ENCODE results near the gene GTPBP10. TPM values are rescaled to one million over a fixed set of nuclear protein-coding genes. Genes with fewer than 3 reads are reported as not detected.

GTPBP10 gene
- total RNA-seq, 3 donors from 2014 or later, result 24.9 to 27.8 (median 26.0) TPM

DNA sequence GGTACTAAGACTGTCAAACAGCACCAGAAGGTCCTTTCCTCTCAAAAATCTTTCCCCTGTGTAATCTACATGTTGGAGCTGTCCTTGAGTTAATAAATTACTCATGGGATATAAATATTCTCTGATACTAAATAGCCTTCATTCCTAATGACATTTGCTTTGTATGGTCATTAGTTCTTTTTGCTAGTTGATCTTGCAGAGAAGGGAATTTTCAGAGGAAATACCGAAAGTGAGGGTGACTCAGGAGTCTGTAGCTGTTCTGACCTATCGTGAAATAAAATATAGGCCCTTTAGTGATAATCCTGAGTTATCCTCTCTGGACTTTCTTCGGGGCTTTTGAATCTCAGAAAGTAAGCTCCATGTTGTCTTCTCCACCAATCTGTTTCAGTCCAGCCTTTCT lies 37.3 kb downstream of the GTPBP10 start:
- H3K4me1 ChIP-seq (ENCODE audit: low read depth), result no peaks in the 10 kb centered on the region
- H3K36me3 ChIP-seq (ENCODE audit: low read depth), result no peaks in the 10 kb centered on the region
- TF ChIP-seq, protein P1, sequence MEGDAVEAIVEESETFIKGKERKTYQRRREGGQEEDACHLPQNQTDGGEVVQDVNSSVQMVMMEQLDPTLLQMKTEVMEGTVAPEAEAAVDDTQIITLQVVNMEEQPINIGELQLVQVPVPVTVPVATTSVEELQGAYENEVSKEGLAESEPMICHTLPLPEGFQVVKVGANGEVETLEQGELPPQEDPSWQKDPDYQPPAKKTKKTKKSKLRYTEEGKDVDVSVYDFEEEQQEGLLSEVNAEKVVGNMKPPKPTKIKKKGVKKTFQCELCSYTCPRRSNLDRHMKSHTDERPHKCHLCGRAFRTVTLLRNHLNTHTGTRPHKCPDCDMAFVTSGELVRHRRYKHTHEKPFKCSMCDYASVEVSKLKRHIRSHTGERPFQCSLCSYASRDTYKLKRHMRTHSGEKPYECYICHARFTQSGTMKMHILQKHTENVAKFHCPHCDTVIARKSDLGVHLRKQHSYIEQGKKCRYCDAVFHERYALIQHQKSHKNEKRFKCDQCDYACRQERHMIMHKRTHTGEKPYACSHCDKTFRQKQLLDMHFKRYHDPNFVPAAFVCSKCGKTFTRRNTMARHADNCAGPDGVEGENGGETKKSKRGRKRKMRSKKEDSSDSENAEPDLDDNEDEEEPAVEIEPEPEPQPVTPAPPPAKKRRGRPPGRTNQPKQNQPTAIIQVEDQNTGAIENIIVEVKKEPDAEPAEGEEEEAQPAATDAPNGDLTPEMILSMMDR (IDR thresholded peaks at IDR 0.05), result no peak
- no peak overlapping the region for H3K4me3 ChIP-seq
- no peaks in the 10 kb centered on the region for H3K9me3 ChIP-seq
- ATAC-seq, result no peak
- intact Hi-C loops (cut with DNase I, micrococcal nuclease), result no loop called here
- DNase-seq, result no peak

DNA sequence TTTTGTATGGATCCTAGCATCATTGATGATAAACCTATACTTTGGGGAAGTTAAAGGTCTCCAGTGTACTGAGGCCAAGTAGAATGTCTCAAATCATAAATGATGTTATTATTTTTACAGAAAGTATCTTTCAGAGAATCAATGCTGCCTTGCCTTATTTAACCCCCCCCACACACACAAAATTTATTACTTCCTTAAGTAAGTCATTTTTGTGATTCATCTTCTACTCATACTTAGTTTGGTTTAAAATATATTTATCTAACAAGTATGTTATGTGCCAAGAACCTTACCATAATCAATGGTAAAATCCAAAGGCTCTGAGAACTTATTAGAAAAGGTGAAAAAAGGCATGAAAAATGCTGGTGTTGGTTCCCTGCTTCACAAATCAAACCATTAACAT lies 37.9 kb downstream of the GTPBP10 start:
- Histone ChIP-seq H3K4me1 (ENCODE audit: low read depth) (no peaks in the 10 kb centered on the region), H3K36me3 (ENCODE audit: low read depth) (no peaks in the 10 kb centered on the region), H3K4me3 (no peak overlapping the region), H3K9me3 (no peaks in the 10 kb centered on the region)
- TF ChIP-seq, protein P1 (IDR thresholded peaks at IDR 0.05), result no peak
- ATAC-seq, result no peak
- intact Hi-C loops (cut with DNase I, micrococcal nuclease), result no loop called here
- no peak for DNase-seq

DNA sequence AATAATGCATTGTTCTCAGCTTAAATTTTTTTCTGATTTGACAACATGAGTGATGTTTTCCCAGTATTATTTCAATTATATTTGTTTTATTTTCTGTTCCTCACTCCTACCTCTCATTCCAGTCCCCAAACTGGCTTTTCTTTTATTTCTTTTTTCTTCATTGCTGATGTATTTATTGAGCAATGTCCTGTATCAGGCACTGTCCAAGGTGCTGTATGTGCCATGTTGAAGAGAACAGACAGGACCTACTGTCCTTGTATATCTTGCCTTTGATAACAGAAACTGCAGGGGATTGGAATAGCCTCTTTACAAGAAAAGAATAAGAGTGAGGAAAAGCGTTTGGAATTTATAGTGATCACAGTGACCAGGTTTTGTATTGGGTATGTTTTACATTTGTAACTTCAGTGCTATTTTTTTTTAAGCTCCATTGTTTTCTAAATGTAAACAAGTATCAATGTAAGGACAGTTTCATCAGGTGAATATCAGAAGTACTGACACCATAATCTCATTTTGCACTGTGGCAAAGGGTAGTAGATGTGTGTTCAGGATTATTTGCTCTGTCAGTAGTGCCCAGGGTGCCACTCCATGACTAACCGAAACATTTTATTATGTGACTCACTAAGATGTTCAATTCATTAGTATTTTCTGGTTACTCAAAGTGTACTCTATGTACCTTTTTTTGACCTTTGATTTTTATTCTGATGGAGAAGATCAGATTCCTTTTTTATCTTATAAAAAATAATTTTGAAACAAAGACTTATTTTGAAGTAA lies 41.1 kb downstream of the GTPBP10 start:
- no peak for ATAC-seq
- intact Hi-C loops (cut with DNase I, micrococcal nuclease), result no loop called here
- Histone ChIP-seq H3K4me3 (no peak overlapping the region), H3K9me3 (no peaks in the 10 kb centered on the region), H3K4me1 (ENCODE audit: low read depth) (no peaks in the 10 kb centered on the region), H3K36me3 (ENCODE audit: low read depth) (no peaks in the 10 kb centered on the region)
- no peak for DNase-seq
- TF ChIP-seq, protein P1 (IDR thresholded peaks at IDR 0.05), result no peak

DNA sequence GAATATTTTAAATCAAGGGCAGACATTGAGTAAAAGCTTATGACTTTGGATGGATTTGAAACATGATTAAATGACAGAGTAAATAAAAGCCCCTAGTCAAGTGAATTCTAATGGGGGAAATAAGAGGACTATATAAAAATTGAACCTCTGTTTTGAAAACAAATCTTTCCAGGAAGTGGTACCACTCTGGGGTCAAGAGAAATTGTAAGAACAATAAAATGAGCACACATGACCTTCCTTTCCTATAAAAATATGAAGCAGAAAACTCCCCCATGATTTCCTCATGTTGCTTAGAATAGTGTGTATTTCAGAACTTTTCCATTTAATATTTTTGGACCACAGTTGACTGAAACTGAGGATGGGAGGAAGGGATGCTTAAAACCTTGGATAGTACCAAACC lies 44.4 kb downstream of the GTPBP10 start:
- Histone ChIP-seq H3K36me3 (ENCODE audit: low read depth) (no peaks in the 10 kb centered on the region), H3K4me1 (ENCODE audit: low read depth) (no peaks in the 10 kb centered on the region), H3K9me3 (no peaks in the 10 kb centered on the region), H3K4me3 (no peak overlapping the region)
- ATAC-seq (no peak), DNase-seq (no peak)
- TF ChIP-seq, protein P1 (IDR thresholded peaks at IDR 0.05), result no peak
- intact Hi-C loops (cut with DNase I, micrococcal nuclease), result no loop called here

DNA sequence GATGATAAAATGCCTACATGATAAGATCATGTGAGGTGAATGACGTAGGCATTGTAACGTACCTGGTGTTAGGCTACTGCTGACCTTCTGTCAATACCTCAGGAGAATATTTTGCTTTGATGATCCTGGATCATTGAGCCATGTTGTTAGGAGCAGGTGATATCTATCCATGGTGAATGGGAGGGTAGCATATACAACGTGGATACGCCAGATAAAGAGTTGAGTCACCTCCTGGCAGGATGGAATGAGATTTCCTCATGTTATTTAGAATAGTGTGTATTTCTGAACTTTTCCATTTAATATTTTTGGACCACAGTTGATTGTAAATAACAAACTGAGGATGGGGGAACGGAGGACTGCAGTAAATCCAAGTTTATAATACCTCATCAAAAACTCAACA lies 45.0 kb downstream of the GTPBP10 start:
- Histone ChIP-seq H3K4me3 (no peak overlapping the region), H3K4me1 (ENCODE audit: low read depth) (no peaks in the 10 kb centered on the region), H3K9me3 (no peaks in the 10 kb centered on the region), H3K36me3 (ENCODE audit: low read depth) (no peaks in the 10 kb centered on the region)
- ATAC-seq (no peak), DNase-seq (no peak)
- intact Hi-C loops (cut with DNase I, micrococcal nuclease), result no loop called here
- TF ChIP-seq, protein P1 (IDR thresholded peaks at IDR 0.05), result no peak
